Activated T-cell treated with anti-CD3 and anti-CD28 coated beads, Interleukin-2, amount 50 U/mL, for 4 hours (primary cell): ENCODE data around the gene GPR132. TPM values are rescaled to one million over a fixed set of nuclear protein-coding genes. Genes with fewer than 3 reads are reported as not detected.
A peak's percentile ranks its signal among the peaks of the same experiment; 100 is the strongest.
"Not testable (repeated sequence)": the region's sequence is repeated elsewhere in the genome, so short reads cannot be mapped to it uniquely, and the experiment has no call there.

Source experiments
- ATAC-seq, 2 donors: fragments of 200-7000 bp; cut with Tn5 transposase; one replicate each; pipeline ENCODE4 v1.10.0; 2021
- DNase-seq: peaks from one replicate; pipeline ENCODE4 v3.0.0-alpha.2; 2020
- H3K27me3 Mint-ChIP-seq: one replicate; pipeline ENCODE4 v1.8.0; 2021; ENCODE audit warnings: low read depth, mixed read lengths
- H3K36me3 Mint-ChIP-seq: one replicate; pipeline ENCODE4 v1.8.0; 2022; ENCODE audit warnings: mixed read lengths; ENCODE audit not compliant: insufficient read depth
- H3K4me1 Mint-ChIP-seq: one replicate; pipeline ENCODE4 v1.8.0; 2021; ENCODE audit warnings: low read depth, mixed read lengths
- H3K4me3 Mint-ChIP-seq: one replicate; pipeline ENCODE4 v1.8.0; 2021; ENCODE audit warnings: mild to moderate bottlenecking, moderate library complexity, mixed read lengths
- H3K9me3 Mint-ChIP-seq: one replicate; pipeline ENCODE4 v1.8.0; 2021; ENCODE audit warnings: mixed read lengths
- total RNA-seq, 3 donors: library from RNA; stranded (reverse); gene quantifications; one replicate each; pipeline ENCODE4 v1.2.1, GENCODE V29; 2021

The GPR132 gene, protein sequence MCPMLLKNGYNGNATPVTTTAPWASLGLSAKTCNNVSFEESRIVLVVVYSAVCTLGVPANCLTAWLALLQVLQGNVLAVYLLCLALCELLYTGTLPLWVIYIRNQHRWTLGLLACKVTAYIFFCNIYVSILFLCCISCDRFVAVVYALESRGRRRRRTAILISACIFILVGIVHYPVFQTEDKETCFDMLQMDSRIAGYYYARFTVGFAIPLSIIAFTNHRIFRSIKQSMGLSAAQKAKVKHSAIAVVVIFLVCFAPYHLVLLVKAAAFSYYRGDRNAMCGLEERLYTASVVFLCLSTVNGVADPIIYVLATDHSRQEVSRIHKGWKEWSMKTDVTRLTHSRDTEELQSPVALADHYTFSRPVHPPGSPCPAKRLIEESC
- 10 to 100 TPM; 14.6 to 18.4 (median 16.8) TPM for total RNA-seq

- Mint-ChIP-seq H3K9me3 (no peaks in the 10 kb centered on the region), H3K27me3 (no peaks in the 10 kb centered on the region), H3K4me3 (peak within 1 kb of the TSS; percentile 86), H3K4me1 (peaks cover 81% of the 10 kb centered on the region), H3K36me3 (peaks cover 3% of the 10 kb centered on the region)
- peak; percentile 84 for DNase-seq
- ATAC-seq, result peak; percentile 78 to 79
These were observed at the start of gene GPR132 for GRCh38 chr14:105065280-105066228. GPR132 (minus strand) TSS chr14:105065430; CDS start chr14:105055420, 10,010 bp downstream.

DNA sequence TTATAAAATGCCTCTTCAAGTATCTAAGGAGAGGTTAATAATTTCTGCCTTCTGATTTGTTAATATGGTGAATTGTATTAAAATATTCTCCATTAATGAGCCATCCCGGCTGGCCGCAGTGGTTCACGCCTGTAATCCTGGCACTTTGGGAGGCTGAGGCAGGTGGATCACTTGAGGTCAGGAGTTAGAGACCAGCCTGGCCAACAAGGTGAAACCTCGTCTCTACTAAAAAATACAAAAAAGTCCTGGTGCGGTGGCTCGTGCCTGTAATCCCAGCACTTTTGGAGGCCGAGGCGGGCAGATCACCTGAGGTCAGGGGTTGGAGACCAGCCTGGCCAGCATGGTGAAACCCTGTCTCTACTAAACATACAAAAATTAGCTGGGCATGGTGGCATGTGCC lies 44.0 kb upstream of the GPR132 start:
- not testable (repeated sequence) for ATAC-seq, H3K4me1 Mint-ChIP-seq, H3K9me3 Mint-ChIP-seq, DNase-seq, H3K36me3 Mint-ChIP-seq, H3K4me3 Mint-ChIP-seq
- H3K27me3 Mint-ChIP-seq, result peaks cover 13% of the 10 kb centered on the region

GRCh38 chr14:105108516-105108864 lies 43.3 kb upstream of the GPR132 start:
- DNase-seq (no peak), ATAC-seq (no peak)
- Mint-ChIP-seq H3K27me3 (peaks cover 20% of the 10 kb centered on the region), H3K9me3 (no peaks in the 10 kb centered on the region), H3K4me3 (no peak overlapping the region), H3K36me3 (no peaks in the 10 kb centered on the region), H3K4me1 (peaks cover 4% of the 10 kb centered on the region)

DNA sequence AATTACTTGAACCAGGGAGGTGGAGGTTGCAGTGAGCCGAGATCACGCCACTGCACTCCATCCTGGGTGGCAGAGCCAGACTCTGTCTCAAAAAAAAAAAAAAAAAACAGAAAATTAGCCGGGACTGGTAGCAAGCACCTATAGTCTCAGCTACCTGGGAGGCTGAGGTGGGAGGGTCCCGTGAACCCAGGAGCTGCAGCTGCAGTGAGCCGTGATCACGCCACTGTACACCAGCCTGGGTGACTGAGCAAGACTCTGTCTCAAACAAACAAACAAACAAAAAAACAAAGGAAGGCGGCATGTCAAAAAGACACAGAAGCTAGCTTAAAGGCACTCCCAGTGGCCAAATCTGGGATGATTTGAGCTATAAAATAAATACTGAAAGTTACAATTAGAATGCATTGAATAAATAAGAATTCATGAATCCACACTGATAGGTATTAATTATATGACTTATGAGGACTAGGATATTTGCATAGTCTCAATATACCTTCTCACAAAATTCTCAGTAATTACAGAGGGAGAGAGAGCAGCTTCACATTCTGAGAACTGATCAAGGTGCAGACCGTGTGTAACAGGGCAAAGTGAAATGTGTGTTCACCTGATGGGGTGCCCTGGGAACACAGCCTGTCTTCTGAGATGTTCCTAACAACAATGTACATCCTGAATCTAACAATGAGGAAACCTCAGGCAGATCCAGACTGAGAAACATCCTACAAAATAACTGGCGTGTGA lies 42.7 kb upstream of the GPR132 start:
- no peak for ATAC-seq
- peaks cover 22% of the 10 kb centered on the region for H3K27me3 Mint-ChIP-seq

GRCh38 chr14:105107351-105107750 lies 42.1 kb upstream of the GPR132 start:
- Mint-ChIP-seq H3K27me3 (peaks cover 22% of the 10 kb centered on the region), H3K4me3 (no peak overlapping the region), H3K4me1 (peaks cover 4% of the 10 kb centered on the region), H3K36me3 (no peaks in the 10 kb centered on the region), H3K9me3 (no peaks in the 10 kb centered on the region)
- no peak for DNase-seq
- no peak for ATAC-seq

More for the DNA sequence above, 42.7 kb upstream of the GPR132 start:
- Mint-ChIP-seq H3K4me1 (peaks cover 4% of the 10 kb centered on the region), H3K36me3 (no peaks in the 10 kb centered on the region), H3K4me3 (no peak overlapping the region), H3K9me3 (no peaks in the 10 kb centered on the region)
- no peak for DNase-seq

GRCh38 chr14:105105158-105105557 lies 39.9 kb upstream of the GPR132 start:
- ATAC-seq (no peak), DNase-seq (no peak)
- peaks cover 28% of the 10 kb centered on the region for H3K27me3 Mint-ChIP-seq
- H3K36me3 Mint-ChIP-seq, result no peaks in the 10 kb centered on the region
- H3K4me3 Mint-ChIP-seq, result no peak overlapping the region
- no peaks in the 10 kb centered on the region for H3K9me3 Mint-ChIP-seq
- H3K4me1 Mint-ChIP-seq, result peaks cover 4% of the 10 kb centered on the region

DNA sequence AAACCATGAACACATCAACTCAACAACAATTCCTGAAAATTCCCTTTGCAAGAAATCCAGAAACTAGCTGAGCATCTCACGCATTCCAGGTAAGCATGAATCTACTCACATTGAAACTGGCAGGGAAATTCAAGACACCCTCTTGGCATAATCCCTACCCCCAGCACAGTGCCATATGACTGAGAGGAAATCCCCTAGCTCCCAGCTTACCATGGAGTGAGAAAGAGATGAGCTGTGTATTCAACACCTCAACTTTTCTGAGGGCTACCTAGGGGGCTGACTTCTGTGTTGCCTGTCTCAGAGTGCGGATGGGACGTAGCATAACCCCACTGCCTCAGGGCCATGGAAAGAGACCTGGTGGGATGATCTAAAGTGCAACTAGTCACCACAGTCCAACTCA lies 37.7 kb upstream of the GPR132 start:
- peaks cover 27% of the 10 kb centered on the region for H3K27me3 Mint-ChIP-seq
- no peak for DNase-seq

GRCh38 chr14:105102361-105102870 lies 37.2 kb upstream of the GPR132 start:
- Mint-ChIP-seq H3K27me3 (peaks cover 27% of the 10 kb centered on the region), H3K36me3 (no peaks in the 10 kb centered on the region), H3K4me1 (peaks cover 4% of the 10 kb centered on the region), H3K9me3 (peaks cover 3% of the 10 kb centered on the region), H3K4me3 (no peak overlapping the region)
- ATAC-seq, result no peak
- DNase-seq, result no peak

More for the DNA sequence above, 37.7 kb upstream of the GPR132 start:
- Mint-ChIP-seq H3K4me1 (peaks cover 4% of the 10 kb centered on the region), H3K4me3 (no peak overlapping the region), H3K36me3 (no peaks in the 10 kb centered on the region), H3K9me3 (peaks cover 3% of the 10 kb centered on the region)
- no peak for ATAC-seq

DNA sequence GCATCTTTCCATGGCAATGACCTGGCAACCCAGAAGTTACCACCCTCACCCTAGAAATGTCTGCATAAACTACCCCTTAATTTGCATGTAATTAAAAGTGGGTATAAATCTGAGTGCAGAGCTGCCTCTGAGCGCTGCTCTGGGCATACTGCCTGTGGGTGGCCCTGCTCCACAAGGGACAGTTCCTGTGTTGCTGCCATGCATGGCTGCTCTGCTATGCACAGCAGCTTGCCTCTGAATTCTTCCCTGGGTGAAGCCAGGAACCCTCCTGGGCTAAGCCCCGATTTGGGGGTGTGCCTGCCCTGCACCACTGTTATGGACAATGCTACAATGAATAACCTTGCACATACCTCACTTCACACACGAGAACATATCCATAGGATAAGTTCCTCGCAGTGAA lies 35.7 kb upstream of the GPR132 start:
- Mint-ChIP-seq H3K9me3 (peaks cover 3% of the 10 kb centered on the region), H3K27me3 (peaks cover 22% of the 10 kb centered on the region), H3K4me3 (no peak overlapping the region), H3K4me1 (peaks cover 4% of the 10 kb centered on the region), H3K36me3 (no peaks in the 10 kb centered on the region)
- no peak for ATAC-seq
- DNase-seq, result no peak

DNA sequence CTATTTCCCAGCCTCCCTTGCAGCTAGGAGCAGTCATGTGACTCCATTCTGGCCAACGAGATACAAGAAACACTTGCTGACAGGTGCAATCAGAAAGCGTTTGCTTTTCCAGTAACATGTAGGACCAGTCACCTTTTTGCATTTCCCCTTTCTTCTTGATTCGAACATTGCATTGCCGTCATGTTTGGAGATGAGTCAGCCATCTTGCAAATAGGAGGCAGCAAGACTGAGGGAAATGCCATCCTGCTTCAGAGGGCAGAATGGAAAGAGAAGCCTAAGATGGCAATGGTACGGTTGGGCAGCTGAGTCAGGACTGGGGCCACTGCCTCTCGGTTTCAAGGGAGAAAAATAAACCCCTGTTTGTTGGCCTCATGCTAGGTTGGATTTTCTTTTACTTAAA lies 34.5 kb upstream of the GPR132 start:
- Mint-ChIP-seq H3K9me3 (peaks cover 3% of the 10 kb centered on the region), H3K4me1 (no peaks in the 10 kb centered on the region), H3K36me3 (no peaks in the 10 kb centered on the region), H3K4me3 (no peak overlapping the region), H3K27me3 (peaks cover 22% of the 10 kb centered on the region)
- ATAC-seq (no peak), DNase-seq (no peak)

DNA sequence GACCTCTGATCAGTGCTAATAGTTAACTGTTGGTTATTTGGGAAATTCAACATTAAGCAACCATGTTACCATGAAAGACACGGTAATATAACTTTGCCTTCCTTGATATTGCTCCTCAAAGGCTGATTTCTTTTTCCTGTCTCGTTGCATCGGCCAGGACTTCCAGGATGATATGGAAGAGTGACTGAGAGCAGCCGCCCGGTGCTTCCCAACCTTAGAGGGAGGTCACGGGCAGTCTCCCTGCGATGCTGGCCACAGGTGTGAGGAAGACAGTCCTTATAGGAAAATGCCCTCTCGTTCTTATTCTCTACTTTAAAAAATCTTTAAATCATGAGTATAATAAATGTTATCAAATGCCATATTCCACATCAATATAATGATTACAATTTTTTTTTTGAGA lies 33.1 kb upstream of the GPR132 start:
- ATAC-seq (no peak), DNase-seq (no peak)
- peaks cover 5% of the 10 kb centered on the region for H3K4me1 Mint-ChIP-seq
- no peak overlapping the region for H3K4me3 Mint-ChIP-seq
- no peaks in the 10 kb centered on the region for H3K36me3 Mint-ChIP-seq
- H3K27me3 Mint-ChIP-seq, result peaks cover 13% of the 10 kb centered on the region
- H3K9me3 Mint-ChIP-seq, result peaks cover 3% of the 10 kb centered on the region

- H3K36me3 Mint-ChIP-seq, result no peaks in the 10 kb centered on the region
- peaks cover 3% of the 10 kb centered on the region for H3K9me3 Mint-ChIP-seq
- H3K4me1 Mint-ChIP-seq, result peaks cover 5% of the 10 kb centered on the region
- DNase-seq (no peak), ATAC-seq (no peak)
- no peak overlapping the region for H3K4me3 Mint-ChIP-seq
- H3K27me3 Mint-ChIP-seq, result peaks cover 13% of the 10 kb centered on the region
These were observed 32.5 kb upstream of the GPR132 start for GRCh38 chr14:105097794-105098127.

DNA sequence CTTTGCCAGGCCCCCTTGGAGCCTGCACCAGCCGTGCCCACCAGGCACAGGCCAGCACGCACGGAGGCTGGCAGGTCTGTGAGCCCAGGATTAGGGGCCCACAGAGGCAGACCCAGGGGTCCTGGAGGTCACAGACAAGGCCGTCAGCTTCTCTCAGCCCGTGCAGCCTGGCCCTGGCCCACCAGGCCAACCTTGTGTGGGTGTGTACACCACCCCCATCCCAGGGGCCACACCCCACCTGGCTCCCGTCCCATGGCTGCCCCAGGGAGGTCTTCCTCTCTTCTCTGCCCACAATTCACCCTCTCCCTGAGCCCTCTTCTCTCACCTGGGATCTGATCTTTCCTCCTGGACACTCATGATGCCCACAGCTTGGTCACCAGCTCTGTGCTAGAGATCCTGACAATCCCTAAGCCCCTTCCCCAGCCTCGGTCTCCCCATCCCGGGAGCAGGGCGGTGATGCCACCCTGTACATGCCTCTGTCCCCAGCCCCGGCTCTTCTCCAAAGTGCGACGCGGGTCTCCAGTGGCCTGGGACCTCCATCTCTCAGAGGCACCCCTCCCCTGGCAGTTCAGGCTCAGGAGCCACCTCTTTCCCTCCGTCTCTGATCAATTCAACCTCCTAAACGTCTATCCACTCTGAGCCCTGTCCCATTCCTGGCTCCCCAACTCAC lies 31.1 kb upstream of the GPR132 start:
- Mint-ChIP-seq H3K27me3 (peaks cover 8% of the 10 kb centered on the region), H3K36me3 (no peaks in the 10 kb centered on the region), H3K9me3 (peaks cover 3% of the 10 kb centered on the region), H3K4me3 (no peak overlapping the region), H3K4me1 (peaks cover 7% of the 10 kb centered on the region)
- ATAC-seq (no peak), DNase-seq (no peak)
